Measurements from ENCODE around the gene CD101. TPM values are rescaled to one million over a fixed set of nuclear protein-coding genes. Genes with fewer than 3 reads are reported as not detected.

Gene CD101
- total RNA-seq, 1 donor from 2014 or later: 0.48 TPM

Other genes starting within 250 kb of the CD101 start
- not detected for gene CD2, start 247.3 kb upstream of the CD101 start, total RNA-seq (ENCODE audit: insufficient read depth, low replicate concordance)
- gene PTGFRN, start 91.8 kb upstream of the CD101 start, total RNA-seq (ENCODE audit: insufficient read depth, low replicate concordance): 75.8 TPM
- gene TTF2, start 58.6 kb downstream of the CD101 start, total RNA-seq (ENCODE audit: insufficient read depth, low replicate concordance): 16.1 TPM
- gene TRIM45, start 120.0 kb downstream of the CD101 start, total RNA-seq (ENCODE audit: insufficient read depth, low replicate concordance): 12.0 TPM
- gene VTCN1, start 209.2 kb downstream of the CD101 start, total RNA-seq (ENCODE audit: insufficient read depth, low replicate concordance): 0.96 TPM